ENCODE data around the gene RASSF3.
"Not testable (repeated sequence)": the region's sequence is repeated elsewhere in the genome, so short reads cannot be mapped to it uniquely, and the experiment has no call there.

RASSF3 gene

GRCh38 chr12:64577046-64577445 is 33.2 kb upstream of the RASSF3 start:
- no peak overlapping the region for H3K4me3 ChIP-seq (ENCODE audit: extremely low read depth, insufficient read depth, low read length, poor library complexity, severe bottlenecking)
- WGBS, 2 experiments (ENCODE audit: insufficient coverage in 2 of 2) = 87 to 100% methylated on average over 3 to 4 of the region's 4 CpGs
- H3K27ac ChIP-seq (ENCODE audit: low read depth, low read length, severe bottlenecking) = no peak overlapping the region
- H3K4me1 ChIP-seq (ENCODE audit: control insufficient read depth, insufficient read depth, low read length, poor library complexity, severe bottlenecking) = no peaks in the 10 kb centered on the region
- H3K9me3 ChIP-seq (ENCODE audit: control insufficient read depth, low read length) = peaks cover 13% of the 10 kb centered on the region
- H3K36me3 ChIP-seq (ENCODE audit: control insufficient read depth, insufficient read depth, low read length) = no peaks in the 10 kb centered on the region

- Histone ChIP-seq H3K9me3 (ENCODE audit: control insufficient read depth, low read length) (peaks cover 13% of the 10 kb centered on the region), H3K4me1 (ENCODE audit: control insufficient read depth, insufficient read depth, low read length, poor library complexity, severe bottlenecking) (no peaks in the 10 kb centered on the region), H3K27ac (ENCODE audit: low read depth, low read length, severe bottlenecking) (no peak overlapping the region), H3K36me3 (ENCODE audit: control insufficient read depth, insufficient read depth, low read length) (no peaks in the 10 kb centered on the region), H3K4me3 (ENCODE audit: extremely low read depth, insufficient read depth, low read length, poor library complexity, severe bottlenecking) (no peak overlapping the region)
- 79 to 97% methylated on average over 3 to 4 of the region's 4 CpGs for WGBS, 2 experiments (ENCODE audit: insufficient coverage in 2 of 2)
Measured at GRCh38 chr12:64578566-64578965, 31.7 kb upstream of the RASSF3 start.

GRCh38 chr12:64580681-64581080 is 29.6 kb upstream of the RASSF3 start:
- Histone ChIP-seq H3K27ac (ENCODE audit: low read depth, low read length, severe bottlenecking) (no peak overlapping the region), H3K36me3 (ENCODE audit: control insufficient read depth, insufficient read depth, low read length) (no peaks in the 10 kb centered on the region), H3K4me3 (ENCODE audit: extremely low read depth, insufficient read depth, low read length, poor library complexity, severe bottlenecking) (no peak overlapping the region), H3K9me3 (ENCODE audit: control insufficient read depth, low read length) (no peaks in the 10 kb centered on the region), H3K4me1 (ENCODE audit: control insufficient read depth, insufficient read depth, low read length, poor library complexity, severe bottlenecking) (no peaks in the 10 kb centered on the region)
- WGBS, 2 experiments (ENCODE audit: insufficient coverage in 2 of 2) = 80 to 82% methylated on average over 1 of the region's 2 CpGs

- WGBS, 2 experiments (ENCODE audit: insufficient coverage in 2 of 2) = 78 to 87% methylated on average over 3 of the region's 3 CpGs
- Histone ChIP-seq H3K4me3 (ENCODE audit: extremely low read depth, insufficient read depth, low read length, poor library complexity, severe bottlenecking) (no peak overlapping the region), H3K9me3 (ENCODE audit: control insufficient read depth, low read length) (no peaks in the 10 kb centered on the region), H3K4me1 (ENCODE audit: control insufficient read depth, insufficient read depth, low read length, poor library complexity, severe bottlenecking) (no peaks in the 10 kb centered on the region), H3K36me3 (ENCODE audit: control insufficient read depth, insufficient read depth, low read length) (no peaks in the 10 kb centered on the region), H3K27ac (ENCODE audit: low read depth, low read length, severe bottlenecking) (no peak overlapping the region)
Measured at GRCh38 chr12:64582114-64582513, 28.2 kb upstream of the RASSF3 start.

GRCh38 chr12:64582862-64583261 is 27.4 kb upstream of the RASSF3 start:
- no peaks in the 10 kb centered on the region for H3K36me3 ChIP-seq (ENCODE audit: control insufficient read depth, insufficient read depth, low read length)
- WGBS, 2 experiments (ENCODE audit: insufficient coverage in 2 of 2) = 80 to 87% methylated on average over 1 to 3 of the region's 3 CpGs
- no peak overlapping the region for H3K4me3 ChIP-seq (ENCODE audit: extremely low read depth, insufficient read depth, low read length, poor library complexity, severe bottlenecking)
- H3K9me3 ChIP-seq (ENCODE audit: control insufficient read depth, low read length) = no peaks in the 10 kb centered on the region
- H3K27ac ChIP-seq (ENCODE audit: low read depth, low read length, severe bottlenecking) = no peak overlapping the region
- H3K4me1 ChIP-seq (ENCODE audit: control insufficient read depth, insufficient read depth, low read length, poor library complexity, severe bottlenecking) = no peaks in the 10 kb centered on the region

- not testable (repeated sequence) for H3K9me3 ChIP-seq (ENCODE audit: control insufficient read depth, low read length); H3K36me3 ChIP-seq (ENCODE audit: control insufficient read depth, insufficient read depth, low read length); H3K4me1 ChIP-seq (ENCODE audit: control insufficient read depth, insufficient read depth, low read length, poor library complexity, severe bottlenecking); H3K27ac ChIP-seq (ENCODE audit: low read depth, low read length, severe bottlenecking); H3K4me3 ChIP-seq (ENCODE audit: extremely low read depth, insufficient read depth, low read length, poor library complexity, severe bottlenecking)
- WGBS, 2 experiments (ENCODE audit: insufficient coverage in 2 of 2) = 100% methylated on average over 2 to 3 of the region's 7 CpGs
Measured at GRCh38 chr12:64583395-64583770, 26.9 kb upstream of the RASSF3 start.

- Histone ChIP-seq H3K4me3 (ENCODE audit: extremely low read depth, insufficient read depth, low read length, poor library complexity, severe bottlenecking) (no peak overlapping the region), H3K4me1 (ENCODE audit: control insufficient read depth, insufficient read depth, low read length, poor library complexity, severe bottlenecking) (no peaks in the 10 kb centered on the region)
- WGBS, 2 experiments (ENCODE audit: insufficient coverage in 2 of 2) = 90 to 96% methylated on average over 5 of the region's 6 CpGs
Measured at GRCh38 chr12:64583771-64584421, 26.4 kb upstream of the RASSF3 start.

GRCh38 chr12:64585104-64585503 is 25.2 kb upstream of the RASSF3 start:
- no peaks in the 10 kb centered on the region for H3K36me3 ChIP-seq (ENCODE audit: control insufficient read depth, insufficient read depth, low read length)
- no peak overlapping the region for H3K27ac ChIP-seq (ENCODE audit: low read depth, low read length, severe bottlenecking)
- 90 to 95% methylated on average over 4 to 5 of the region's 5 CpGs for WGBS, 2 experiments (ENCODE audit: insufficient coverage in 2 of 2)
- no peak overlapping the region for H3K4me3 ChIP-seq (ENCODE audit: extremely low read depth, insufficient read depth, low read length, poor library complexity, severe bottlenecking)
- H3K9me3 ChIP-seq (ENCODE audit: control insufficient read depth, low read length) = no peaks in the 10 kb centered on the region
- H3K4me1 ChIP-seq (ENCODE audit: control insufficient read depth, insufficient read depth, low read length, poor library complexity, severe bottlenecking) = no peaks in the 10 kb centered on the region

More at GRCh38 chr12:64583771-64584421, 26.4 kb upstream of the RASSF3 start:
- H3K27ac ChIP-seq (ENCODE audit: low read depth, low read length, severe bottlenecking) = peak overlapping the region; percentile 33
- no peaks in the 10 kb centered on the region for H3K36me3 ChIP-seq (ENCODE audit: control insufficient read depth, insufficient read depth, low read length)
- no peaks in the 10 kb centered on the region for H3K9me3 ChIP-seq (ENCODE audit: control insufficient read depth, low read length)

- Histone ChIP-seq H3K4me1 (ENCODE audit: control insufficient read depth, insufficient read depth, low read length, poor library complexity, severe bottlenecking) (no peaks in the 10 kb centered on the region), H3K27ac (ENCODE audit: low read depth, low read length, severe bottlenecking) (no peak overlapping the region), H3K36me3 (ENCODE audit: control insufficient read depth, insufficient read depth, low read length) (no peaks in the 10 kb centered on the region), H3K9me3 (ENCODE audit: control insufficient read depth, low read length) (no peaks in the 10 kb centered on the region), H3K4me3 (ENCODE audit: extremely low read depth, insufficient read depth, low read length, poor library complexity, severe bottlenecking) (no peak overlapping the region)
- 72 to 75% methylated on average over 2 to 3 of the region's 5 CpGs for WGBS, 2 experiments (ENCODE audit: insufficient coverage in 2 of 2)
Measured at GRCh38 chr12:64587447-64587846, 22.8 kb upstream of the RASSF3 start.

GRCh38 chr12:64590183-64590582 is 20.1 kb upstream of the RASSF3 start:
- Histone ChIP-seq H3K4me1 (ENCODE audit: control insufficient read depth, insufficient read depth, low read length, poor library complexity, severe bottlenecking) (no peaks in the 10 kb centered on the region), H3K9me3 (ENCODE audit: control insufficient read depth, low read length) (no peaks in the 10 kb centered on the region), H3K4me3 (ENCODE audit: extremely low read depth, insufficient read depth, low read length, poor library complexity, severe bottlenecking) (no peak overlapping the region), H3K27ac (ENCODE audit: low read depth, low read length, severe bottlenecking) (no peak overlapping the region), H3K36me3 (ENCODE audit: control insufficient read depth, insufficient read depth, low read length) (no peaks in the 10 kb centered on the region)
- WGBS, 2 experiments (ENCODE audit: insufficient coverage in 2 of 2) = no CpG with 5 or more reads among the region's 1 CpG

- no peaks in the 10 kb centered on the region for H3K4me1 ChIP-seq (ENCODE audit: control insufficient read depth, insufficient read depth, low read length, poor library complexity, severe bottlenecking)
- no peaks in the 10 kb centered on the region for H3K9me3 ChIP-seq (ENCODE audit: control insufficient read depth, low read length)
- no peak overlapping the region for H3K4me3 ChIP-seq (ENCODE audit: extremely low read depth, insufficient read depth, low read length, poor library complexity, severe bottlenecking)
- no peak overlapping the region for H3K27ac ChIP-seq (ENCODE audit: low read depth, low read length, severe bottlenecking)
- no peaks in the 10 kb centered on the region for H3K36me3 ChIP-seq (ENCODE audit: control insufficient read depth, insufficient read depth, low read length)
- 85 to 97% methylated on average over 2 to 4 of the region's 6 CpGs for WGBS, 2 experiments (ENCODE audit: insufficient coverage in 2 of 2)
Measured at GRCh38 chr12:64595863-64596793, 14.2 kb upstream of the RASSF3 start.

All from mesodermal cell (in vitro differentiated cells).